Keratinocyte (primary cell): ENCODE results near the gene SS18.

Experiments used
- CTCF ChIP-seq, 3 experiments: IDR thresholded peaks in 1 of 3; conservative IDR thresholded peaks in 1 of 3; optimal IDR thresholded peaks in 1 of 3; 2 replicates in 2 of 3; 3 replicates in 1 of 3; pipeline versions ENCODE3 to v1.5.1; 2011; ENCODE audit warnings: low read length in 3 of 3, mild to moderate bottlenecking in 3 of 3, moderate library complexity in 2 of 3, control low read depth in 1 of 3, inconsistent platforms in 1 of 3; ENCODE audit not compliant: insufficient read depth in 2 of 3; ENCODE audit errors: extremely low read depth in 1 of 3
- EZH2 ChIP-seq: IDR thresholded peaks from one replicate; pipeline ENCODE4 v1.6.1; 2012; ENCODE audit warnings: inconsistent platforms, mild to moderate bottlenecking, low read length, moderate library complexity

- TF ChIP-seq CTCF (optimal IDR thresholded peaks at IDR 0.05 in 1 of 3, IDR thresholded peaks at IDR 0.05 in 1 of 3, conservative IDR thresholded peaks at IDR 0.05 in 1 of 3; ENCODE audit: extremely low read depth in 1 of 3, insufficient read depth in 2 of 3, low read length in 3 of 3) (no peak), EZH2 (no peak)
Observed at GRCh38 chr18:26073758-26074157, 16.7 kb downstream of the SS18 start.
